Activated T-cell treated with anti-CD3 and anti-CD28 coated beads, Interleukin-2, amount 50 U/mL, for 4 hours (primary cell): ENCODE results near the gene ARID5B. TPM values are rescaled to one million over a fixed set of nuclear protein-coding genes. Genes with fewer than 3 reads are reported as not detected.

Experiments
- ATAC-seq, 2 donors: fragments of 200-7000 bp; cut with Tn5 transposase; one replicate each; pipeline ENCODE4 v1.10.0; 2021
- DNase-seq: peaks from one replicate; pipeline ENCODE4 v3.0.0-alpha.2; 2020
- H3K27me3 Mint-ChIP-seq: one replicate; pipeline ENCODE4 v1.8.0; 2021; ENCODE audit warnings: low read depth, mixed read lengths
- H3K36me3 Mint-ChIP-seq: one replicate; pipeline ENCODE4 v1.8.0; 2022; ENCODE audit warnings: mixed read lengths; ENCODE audit not compliant: insufficient read depth
- H3K4me1 Mint-ChIP-seq: one replicate; pipeline ENCODE4 v1.8.0; 2021; ENCODE audit warnings: low read depth, mixed read lengths
- H3K4me3 Mint-ChIP-seq: one replicate; pipeline ENCODE4 v1.8.0; 2021; ENCODE audit warnings: mild to moderate bottlenecking, moderate library complexity, mixed read lengths
- H3K9me3 Mint-ChIP-seq: one replicate; pipeline ENCODE4 v1.8.0; 2021; ENCODE audit warnings: mixed read lengths
- total RNA-seq, 3 donors: library from RNA; stranded (reverse); gene quantifications; one replicate each; pipeline ENCODE4 v1.2.1, GENCODE V29; 2021

Gene ARID5B
- total RNA-seq, 3 donors from 2014 or later, result 50.8 to 83.7 (median 69.8) TPM

DNA sequence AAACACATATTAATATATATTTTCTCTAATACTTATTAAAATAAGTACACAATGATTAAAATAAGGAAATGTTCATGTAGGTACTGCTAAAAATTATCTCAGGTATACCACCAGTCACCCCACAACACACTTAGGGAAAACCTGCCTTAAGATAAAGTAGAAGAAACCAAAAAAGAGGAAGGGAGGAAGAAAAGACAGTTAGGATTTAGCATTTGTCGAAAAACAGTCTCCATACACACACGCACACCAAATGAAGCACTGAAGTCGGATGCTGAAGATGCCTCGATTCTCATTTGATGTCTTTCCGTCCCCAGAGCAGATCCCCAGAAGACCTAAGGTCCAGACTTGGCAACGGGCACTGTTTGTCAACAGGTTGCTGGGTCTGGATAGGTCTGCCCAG lies 30.0 kb upstream of the ARID5B start:
- DNase-seq (no peak), ATAC-seq (no peak)
- Mint-ChIP-seq H3K4me1 (peaks cover 7% of the 10 kb centered on the region), H3K4me3 (no peak overlapping the region), H3K36me3 (no peaks in the 10 kb centered on the region), H3K27me3 (peaks cover 2% of the 10 kb centered on the region), H3K9me3 (no peaks in the 10 kb centered on the region)

DNA sequence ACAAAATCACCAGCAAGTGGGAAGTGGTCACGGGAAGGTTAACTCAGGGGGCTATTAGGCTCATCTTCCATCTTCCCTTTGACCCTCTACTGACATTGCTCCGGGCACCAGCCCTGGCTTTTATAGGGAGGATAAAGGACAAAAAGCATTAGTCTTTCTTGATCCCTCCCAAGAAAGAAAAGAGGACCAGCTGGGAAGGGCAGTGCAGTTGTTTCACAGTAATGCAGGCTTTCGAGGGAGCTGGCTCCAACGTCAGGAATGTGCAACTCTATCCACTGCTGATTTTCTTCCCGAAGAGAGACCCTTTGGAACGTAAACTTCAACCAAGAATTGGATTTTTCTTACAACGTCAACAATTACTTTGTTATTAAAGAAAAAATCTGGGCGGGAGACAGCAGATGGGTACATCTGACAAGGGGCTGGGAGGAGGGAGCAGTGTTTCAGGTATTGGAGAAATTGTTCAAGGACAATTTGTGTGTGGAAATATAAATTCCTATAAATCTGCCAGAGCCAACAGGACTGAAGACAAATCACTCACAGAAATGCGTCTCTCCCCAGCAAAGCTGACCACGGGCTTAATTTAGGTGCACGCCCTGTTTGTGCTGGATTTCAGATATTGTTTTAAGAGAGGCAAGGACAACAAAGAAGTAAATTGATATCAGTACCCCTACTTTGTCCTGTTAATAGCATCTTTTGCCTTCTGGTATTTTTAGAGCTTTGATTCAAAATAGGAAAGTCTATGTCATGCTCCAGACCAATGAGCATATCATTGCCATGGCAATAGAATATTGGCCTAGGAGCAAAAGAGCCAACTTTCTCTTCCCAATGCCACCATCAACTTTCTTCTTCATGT lies 23.4 kb upstream of the ARID5B start:
- Mint-ChIP-seq H3K9me3 (no peaks in the 10 kb centered on the region), H3K36me3 (no peaks in the 10 kb centered on the region)
- DNase-seq, result no peak

DNA sequence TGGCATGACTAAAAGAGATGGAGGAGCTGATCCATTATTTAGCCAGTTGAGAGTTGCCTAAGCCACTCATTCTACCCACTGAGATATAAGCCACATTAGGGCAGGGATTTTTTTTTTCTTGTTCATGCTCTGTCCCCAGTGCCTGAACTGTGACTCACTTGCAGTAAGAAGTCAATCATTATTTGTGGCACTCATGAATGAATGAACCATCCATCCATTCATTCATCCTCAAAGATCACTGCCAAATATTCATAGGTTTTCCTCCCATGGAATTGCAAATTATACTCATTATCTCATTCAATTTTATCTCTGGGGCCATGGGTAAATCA lies 22.8 kb upstream of the ARID5B start:
- Mint-ChIP-seq H3K4me3 (no peak overlapping the region), H3K27me3 (peaks cover 2% of the 10 kb centered on the region), H3K9me3 (no peaks in the 10 kb centered on the region), H3K36me3 (no peaks in the 10 kb centered on the region), H3K4me1 (peaks cover 28% of the 10 kb centered on the region)
- no peak for DNase-seq
- no peak for ATAC-seq

More for the DNA sequence above, 23.4 kb upstream of the ARID5B start:
- Mint-ChIP-seq H3K4me1 (peaks cover 24% of the 10 kb centered on the region), H3K4me3 (no peak overlapping the region), H3K27me3 (peaks cover 2% of the 10 kb centered on the region)
- no peak for ATAC-seq

DNA sequence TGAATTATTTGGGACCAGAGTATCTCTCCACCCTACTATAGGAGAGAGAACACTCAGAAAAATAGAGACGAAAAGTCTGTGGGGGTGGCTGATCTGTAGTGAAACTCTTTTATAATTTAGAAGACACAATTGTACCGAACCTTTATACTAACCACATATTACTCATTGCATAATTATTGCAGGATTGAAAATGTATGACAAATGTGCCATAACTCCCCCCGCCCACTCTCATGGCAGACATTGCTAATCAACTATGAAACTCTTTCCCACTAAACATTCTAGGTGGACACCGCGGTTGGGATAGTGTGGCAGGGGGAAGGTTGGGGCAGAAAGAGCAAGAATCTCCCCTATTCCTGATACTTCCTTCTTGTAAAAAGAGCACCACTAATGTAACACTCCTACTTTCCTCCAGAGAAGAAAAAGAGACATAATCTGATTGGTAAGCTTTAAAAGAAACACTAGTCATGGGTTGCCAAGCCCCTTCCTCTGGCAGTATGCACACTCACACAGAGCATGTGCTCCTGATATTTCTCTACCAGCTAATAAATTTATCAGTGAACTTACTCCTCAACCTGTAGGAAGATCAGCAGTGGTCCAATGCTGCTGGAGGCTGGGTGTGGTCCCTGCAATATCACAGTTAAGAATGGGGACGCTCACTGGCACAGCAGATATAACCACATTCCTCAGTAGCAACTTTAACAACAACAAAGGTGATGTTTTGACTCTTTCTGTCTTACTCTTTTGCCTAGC lies 18.7 kb upstream of the ARID5B start:
- Mint-ChIP-seq H3K27me3 (no peaks in the 10 kb centered on the region), H3K4me3 (no peak overlapping the region), H3K36me3 (no peaks in the 10 kb centered on the region), H3K4me1 (peaks cover 28% of the 10 kb centered on the region), H3K9me3 (no peaks in the 10 kb centered on the region)
- peak; percentile 42 for DNase-seq
- peak; percentile 97 to 98 for ATAC-seq

DNA sequence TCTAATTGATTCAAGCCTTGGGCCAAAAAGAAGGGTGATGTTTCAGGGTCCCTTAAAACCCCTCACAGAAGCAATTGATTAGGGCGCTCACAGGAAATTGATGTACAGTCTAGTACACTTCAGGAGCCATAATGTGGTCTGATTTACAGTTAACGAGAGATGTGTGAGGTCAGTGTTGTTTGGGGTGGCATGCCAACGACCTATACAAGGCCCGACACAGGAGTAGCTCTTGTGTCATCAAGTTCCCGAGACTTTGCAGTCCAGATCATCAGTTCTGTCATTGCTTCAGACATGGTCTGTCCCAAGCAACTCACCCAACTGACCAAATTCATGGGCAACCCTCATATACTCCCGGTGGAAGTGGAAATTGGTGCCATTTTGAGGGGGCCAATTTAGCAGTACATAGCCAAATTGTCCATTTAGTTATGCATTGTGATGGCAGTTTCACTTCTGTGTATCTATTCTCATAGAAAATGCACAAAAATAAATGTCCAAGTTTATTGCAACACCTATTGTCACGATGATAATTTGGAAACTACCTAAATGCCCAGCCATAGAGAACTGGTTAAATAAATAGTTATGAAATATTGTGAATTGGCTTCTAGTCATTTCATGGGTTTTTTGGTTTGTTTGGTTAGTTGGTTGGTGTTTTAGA lies 18.0 kb upstream of the ARID5B start:
- Mint-ChIP-seq H3K4me3 (no peak overlapping the region), H3K27me3 (no peaks in the 10 kb centered on the region), H3K4me1 (peaks cover 27% of the 10 kb centered on the region), H3K9me3 (no peaks in the 10 kb centered on the region), H3K36me3 (no peaks in the 10 kb centered on the region)
- DNase-seq, result no peak
- no peak for ATAC-seq

DNA sequence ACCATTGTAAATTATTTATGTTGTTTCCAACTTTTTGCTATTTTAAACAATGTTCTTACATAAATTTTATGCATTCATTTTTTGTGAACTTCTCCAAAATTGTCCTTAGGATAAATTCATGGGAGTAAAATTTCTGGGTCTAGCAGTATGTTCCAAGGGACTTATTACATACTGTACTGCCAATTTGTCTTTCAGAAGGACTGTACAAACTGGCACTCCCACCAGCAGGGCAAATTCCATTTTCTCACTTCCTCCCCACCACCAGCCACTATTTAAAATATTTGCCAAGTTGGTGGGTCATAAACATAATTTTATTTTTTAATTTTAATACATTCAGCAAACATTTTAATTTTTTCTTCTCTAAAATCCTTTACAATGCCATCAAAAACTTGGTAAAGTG lies 13.7 kb upstream of the ARID5B start:
- Mint-ChIP-seq H3K9me3 (no peaks in the 10 kb centered on the region), H3K27me3 (peaks cover 3% of the 10 kb centered on the region), H3K4me1 (peaks cover 14% of the 10 kb centered on the region), H3K4me3 (no peak overlapping the region), H3K36me3 (no peaks in the 10 kb centered on the region)
- DNase-seq (no peak), ATAC-seq (no peak)

DNA sequence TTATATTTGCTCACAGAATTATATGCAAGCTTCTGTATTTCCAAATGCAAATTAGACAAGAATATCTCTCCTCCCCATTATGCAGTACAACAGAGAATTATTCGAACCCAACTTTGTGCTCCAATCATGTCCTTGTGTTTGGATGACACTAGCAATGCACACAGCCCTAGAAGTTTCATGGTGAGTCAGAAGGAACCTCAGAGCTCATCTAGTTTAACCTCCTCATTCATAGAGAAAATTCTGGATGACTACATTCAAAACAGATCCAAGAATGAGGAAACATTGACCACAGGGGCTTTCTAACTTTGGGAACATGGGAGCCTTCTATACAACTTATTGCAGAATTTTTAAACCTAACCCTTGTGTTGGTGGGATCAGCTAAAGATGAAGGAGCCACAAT lies 12.8 kb upstream of the ARID5B start:
- H3K9me3 Mint-ChIP-seq, result no peaks in the 10 kb centered on the region
- peak; percentile 84 to 87 for ATAC-seq
- H3K4me1 Mint-ChIP-seq, result peaks cover 7% of the 10 kb centered on the region
- DNase-seq, result no peak
- no peak overlapping the region for H3K4me3 Mint-ChIP-seq
- H3K27me3 Mint-ChIP-seq, result peaks cover 3% of the 10 kb centered on the region
- no peaks in the 10 kb centered on the region for H3K36me3 Mint-ChIP-seq

DNA sequence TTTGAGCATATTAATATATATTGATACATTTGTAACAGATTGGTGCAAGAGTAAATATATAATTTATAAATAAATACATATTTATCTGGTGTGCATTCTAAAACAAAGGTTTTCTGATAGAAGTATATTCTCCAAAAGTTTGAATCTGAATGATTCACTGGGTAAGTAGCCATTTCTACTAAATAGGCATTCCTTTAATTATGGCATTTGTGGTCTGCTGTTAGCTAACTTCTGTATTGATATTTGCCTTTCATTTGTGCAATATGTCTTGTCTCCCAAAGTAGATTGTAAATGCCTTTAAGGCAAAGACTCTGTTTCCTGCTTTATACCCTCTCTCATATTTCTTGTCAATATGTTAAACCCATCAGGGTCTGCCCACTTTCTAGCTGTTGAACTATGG lies 11.1 kb upstream of the ARID5B start:
- no peak for DNase-seq
- H3K4me1 Mint-ChIP-seq, result peaks cover 12% of the 10 kb centered on the region
- H3K4me3 Mint-ChIP-seq, result no peak overlapping the region
- no peaks in the 10 kb centered on the region for H3K36me3 Mint-ChIP-seq
- H3K9me3 Mint-ChIP-seq, result no peaks in the 10 kb centered on the region
- H3K27me3 Mint-ChIP-seq, result peaks cover 3% of the 10 kb centered on the region
- ATAC-seq, result no peak

DNA sequence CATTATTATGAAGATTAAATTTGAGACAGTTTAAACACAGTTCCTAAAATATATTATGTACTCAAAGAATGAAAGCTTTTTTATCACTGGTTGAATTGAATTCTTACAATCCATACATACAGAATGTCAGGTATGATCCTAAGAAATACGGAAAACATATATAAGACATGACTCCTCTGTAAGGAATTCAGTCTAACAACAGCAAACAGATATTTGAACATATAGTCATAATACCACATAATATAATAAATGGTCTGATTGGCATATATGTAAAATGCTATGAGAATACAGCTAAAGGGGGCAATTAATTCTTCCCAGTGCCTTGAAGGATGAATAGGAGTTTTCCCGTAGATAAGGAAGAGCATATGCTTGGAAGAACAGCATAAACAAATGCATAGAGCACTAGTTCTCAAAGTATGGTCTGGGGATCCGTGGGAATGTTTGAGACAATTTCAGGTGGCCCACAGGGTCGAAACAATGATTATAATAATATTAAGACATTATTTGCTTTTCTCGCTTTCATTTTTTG lies 10.6 kb upstream of the ARID5B start:
- DNase-seq (no peak), ATAC-seq (no peak)
- H3K9me3 Mint-ChIP-seq, result no peaks in the 10 kb centered on the region
- no peak overlapping the region for H3K4me3 Mint-ChIP-seq
- peaks cover 3% of the 10 kb centered on the region for H3K27me3 Mint-ChIP-seq
- H3K4me1 Mint-ChIP-seq, result peaks cover 12% of the 10 kb centered on the region
- no peaks in the 10 kb centered on the region for H3K36me3 Mint-ChIP-seq

DNA sequence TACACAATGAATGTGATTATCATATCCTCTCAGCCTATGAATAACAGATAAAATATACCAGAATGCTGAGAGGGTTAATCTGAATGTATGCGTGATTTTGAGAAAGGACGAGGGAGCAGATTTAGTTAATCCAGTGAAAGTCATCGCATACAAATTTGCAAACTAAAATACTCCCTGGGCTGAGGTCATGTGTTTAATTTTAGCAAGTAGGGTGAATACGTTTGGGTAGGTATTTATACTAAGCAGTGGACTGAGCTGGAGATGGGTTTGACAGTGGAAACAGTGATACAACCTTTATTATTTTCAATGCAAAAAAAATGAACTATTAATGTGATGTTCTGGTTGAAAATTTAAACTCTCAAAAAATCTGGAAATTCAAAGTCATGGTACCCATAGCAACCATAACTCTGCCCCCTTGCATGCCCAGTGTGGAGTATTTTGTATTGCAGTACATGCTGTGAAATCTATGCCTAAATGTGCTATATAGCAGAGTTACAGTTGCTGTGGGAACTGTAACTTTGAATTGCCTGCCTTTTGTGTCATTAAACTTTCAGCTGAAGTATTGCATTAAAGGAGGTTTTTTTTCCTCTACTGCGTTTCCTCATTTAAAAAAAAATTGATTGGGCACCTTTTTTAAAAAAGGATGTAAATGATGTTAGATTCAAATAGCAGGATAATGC lies 9.5 kb upstream of the ARID5B start:
- DNase-seq (no peak), ATAC-seq (no peak)
- H3K4me1 Mint-ChIP-seq, result peaks cover 17% of the 10 kb centered on the region
- peaks cover 3% of the 10 kb centered on the region for H3K27me3 Mint-ChIP-seq
- no peaks in the 10 kb centered on the region for H3K9me3 Mint-ChIP-seq
- no peaks in the 10 kb centered on the region for H3K36me3 Mint-ChIP-seq
- no peak overlapping the region for H3K4me3 Mint-ChIP-seq

DNA sequence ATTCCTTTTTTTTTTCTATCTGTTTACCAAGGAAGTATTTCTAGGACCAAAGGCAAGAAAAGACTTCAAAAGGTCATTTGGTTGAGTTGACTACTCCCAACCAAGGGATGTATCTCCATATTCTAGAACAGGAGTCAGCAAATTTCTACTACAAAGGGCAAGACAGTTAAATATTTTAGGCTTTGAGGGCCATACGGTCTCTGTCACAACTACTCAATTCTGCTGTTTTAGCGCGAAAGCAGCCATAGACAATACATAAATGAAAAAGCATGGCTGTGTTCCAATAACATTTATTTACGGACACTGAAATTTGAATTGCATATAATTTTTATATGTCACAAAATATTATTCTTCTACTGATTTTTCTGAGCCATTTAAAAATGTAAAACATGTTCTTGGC lies 8.5 kb upstream of the ARID5B start:
- DNase-seq, result no peak
- peaks cover 26% of the 10 kb centered on the region for H3K4me1 Mint-ChIP-seq
- no peak for ATAC-seq
- peaks cover 3% of the 10 kb centered on the region for H3K27me3 Mint-ChIP-seq
- no peaks in the 10 kb centered on the region for H3K9me3 Mint-ChIP-seq
- no peaks in the 10 kb centered on the region for H3K36me3 Mint-ChIP-seq
- H3K4me3 Mint-ChIP-seq, result peak overlapping the region; percentile 16

DNA sequence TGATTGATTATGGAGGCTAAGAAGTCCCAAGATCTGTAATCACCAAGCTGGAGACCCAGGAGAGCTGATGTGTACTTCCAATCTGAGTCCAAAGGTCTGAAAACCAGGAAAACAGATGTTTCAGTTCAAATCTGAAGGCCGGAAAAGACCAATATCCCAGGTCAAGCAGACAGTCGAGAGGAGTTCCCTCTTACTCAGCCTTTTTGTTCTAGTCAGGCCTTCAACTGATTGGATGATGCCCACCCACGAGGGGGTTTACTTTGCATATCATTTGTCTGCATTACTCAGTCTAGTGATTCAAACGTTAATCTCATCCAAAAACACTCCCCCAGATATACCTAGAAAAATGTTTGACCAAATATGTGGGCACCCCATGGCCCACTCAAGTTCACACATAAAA lies 7.4 kb upstream of the ARID5B start:
- ATAC-seq (peak; percentile 49 to 71), DNase-seq (no peak)
- Mint-ChIP-seq H3K9me3 (no peaks in the 10 kb centered on the region), H3K4me1 (peaks cover 34% of the 10 kb centered on the region), H3K4me3 (peak overlapping the region; percentile 56), H3K36me3 (no peaks in the 10 kb centered on the region), H3K27me3 (no peaks in the 10 kb centered on the region)

DNA sequence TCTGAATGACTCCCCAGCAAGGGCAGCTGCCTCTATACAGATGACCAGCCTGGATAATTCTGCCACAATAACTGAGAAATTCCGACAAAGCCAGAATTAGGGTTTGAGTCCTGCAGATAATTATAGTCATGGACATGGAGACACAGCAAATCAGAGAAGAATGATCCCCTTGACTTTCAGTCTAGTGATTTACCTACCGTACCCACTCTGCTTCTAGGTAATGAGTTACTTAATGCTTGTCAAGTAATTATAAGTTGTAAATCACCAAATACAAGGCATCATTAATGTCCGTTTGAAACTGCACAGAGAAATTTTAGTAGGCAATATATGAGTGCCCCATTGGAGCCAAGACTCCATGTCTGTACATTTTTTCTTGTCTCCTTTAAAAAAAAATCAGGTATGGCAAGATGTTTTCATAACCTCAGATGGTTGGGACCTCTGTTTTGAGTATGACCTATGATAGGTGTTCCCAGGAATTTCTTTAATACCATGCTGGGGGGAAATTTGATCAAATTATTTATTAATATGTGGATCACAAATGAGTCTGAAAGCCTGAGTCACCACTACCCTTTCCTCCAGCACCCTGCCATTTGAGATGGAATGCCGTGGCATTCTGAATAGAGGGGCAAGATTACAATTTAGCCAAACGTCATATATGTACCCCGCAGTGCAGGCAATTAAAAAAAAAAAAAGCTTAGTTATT lies 5.5 kb upstream of the ARID5B start:
- ATAC-seq, result no peak
- Mint-ChIP-seq H3K9me3 (no peaks in the 10 kb centered on the region), H3K27me3 (no peaks in the 10 kb centered on the region), H3K36me3 (no peaks in the 10 kb centered on the region), H3K4me1 (peaks cover 42% of the 10 kb centered on the region), H3K4me3 (no peak overlapping the region)
- DNase-seq, result no peak
